ENCODE measurements around the gene SLC25A19.
A peak's percentile ranks its signal among the peaks of the same experiment; 100 is the strongest.

Gene SLC25A19

DNA sequence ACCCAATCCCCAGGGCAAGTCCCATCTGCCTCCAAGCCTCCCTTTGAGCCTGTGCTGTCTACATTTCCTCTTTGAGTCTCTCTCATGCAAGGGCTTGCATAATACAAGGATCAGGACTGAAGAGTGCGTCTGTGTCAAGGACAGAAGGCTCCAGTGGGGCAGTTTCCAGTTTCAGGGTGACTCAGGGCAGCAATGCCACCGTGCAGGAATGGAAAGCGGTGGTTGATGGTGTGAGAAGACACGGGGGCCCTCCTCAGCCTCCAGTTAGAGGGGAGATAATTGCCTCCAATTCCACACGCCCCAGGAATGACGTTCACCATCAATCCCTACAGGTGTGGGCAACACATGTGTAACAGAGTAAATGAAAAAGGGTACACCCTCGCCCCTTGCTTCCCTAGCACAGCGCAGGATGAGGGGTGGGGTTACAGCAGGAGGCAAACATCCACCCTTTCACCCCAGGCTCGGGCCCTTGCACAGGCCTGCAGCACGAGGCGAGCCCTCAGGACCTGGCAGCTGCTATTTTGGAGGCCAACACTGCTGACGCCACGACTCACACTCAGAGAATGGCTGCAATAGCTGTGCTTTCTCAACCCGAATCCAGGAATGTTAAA, 24.8 kb upstream of the SLC25A19 start:
- H2BK15ac ChIP-seq (ENCODE audit: low read length) = no peak overlapping the region
- no peaks in the 10 kb centered on the region for H3K79me1 ChIP-seq (ENCODE audit: low read depth, low read length)
- H3K36me3 ChIP-seq (replicated peaks in 1 of 2; ENCODE audit: control insufficient read depth in 2 of 2, insufficient read depth in 2 of 2, low read length in 2 of 2) = peaks cover 2 to 16% of the 10 kb centered on the region in 2 donors
- no peak overlapping the region for H3K23ac ChIP-seq (ENCODE audit: low read depth, low read length, poor library complexity)
- no peak overlapping the region for H3K4ac ChIP-seq (ENCODE audit: low read length)
- H3K9ac ChIP-seq (ENCODE audit: low read depth, low read length, poor library complexity) = no peak overlapping the region
- H3K27me3 ChIP-seq (ENCODE audit: control insufficient read depth in 3 of 3, insufficient read depth in 3 of 3, low read depth in 1 of 3, low read length in 3 of 3) = no peaks in the 10 kb centered on the region
- no peak overlapping the region for H2BK120ac ChIP-seq (ENCODE audit: low read depth, low read length)
- H3K14ac ChIP-seq (ENCODE audit: low read length) = no peak overlapping the region
- H3K18ac ChIP-seq (ENCODE audit: low read length) = no peak overlapping the region
- H3K4me3 ChIP-seq (ENCODE audit: low read length in 2 of 2) = no peak overlapping the region
- H2BK12ac ChIP-seq (ENCODE audit: low read length) = no peak overlapping the region
- H3K9me3 ChIP-seq (replicated peaks in 1 of 2; ENCODE audit: control insufficient read depth in 2 of 2, insufficient read depth in 1 of 2, low read depth in 1 of 2, low read length in 2 of 2) = no peaks in the 10 kb centered on the region
- H3K4me1 ChIP-seq (ENCODE audit: control insufficient read depth in 2 of 2, insufficient read depth in 1 of 2, low read depth in 1 of 2, low read length in 2 of 2) = no peaks in the 10 kb centered on the region
- H4K91ac ChIP-seq (ENCODE audit: low read depth, low read length, poor library complexity) = no peak overlapping the region
- H2AFZ ChIP-seq (ENCODE audit: low read length) = no peak overlapping the region
- H3K4me2 ChIP-seq (ENCODE audit: insufficient read depth, low read length, poor library complexity, severe bottlenecking) = no peak overlapping the region
- no peak for DNase-seq (ENCODE audit: low spot score)
- no peak overlapping the region for H2AK5ac ChIP-seq (ENCODE audit: low read depth, low read length)
- no peak overlapping the region for H4K8ac ChIP-seq (ENCODE audit: low read depth, low read length)
- no peak overlapping the region for H3K27ac ChIP-seq (replicated peaks; ENCODE audit: low read length)
- WGBS, 2 donors (ENCODE audit: extremely low coverage in 2 of 2, insufficient read length in 2 of 2, insufficient replicate concordance in 1 of 2) = no CpG with 5 or more reads among the region's 14 CpGs
- no peak overlapping the region for H2BK5ac ChIP-seq (ENCODE audit: low read length)

DNA sequence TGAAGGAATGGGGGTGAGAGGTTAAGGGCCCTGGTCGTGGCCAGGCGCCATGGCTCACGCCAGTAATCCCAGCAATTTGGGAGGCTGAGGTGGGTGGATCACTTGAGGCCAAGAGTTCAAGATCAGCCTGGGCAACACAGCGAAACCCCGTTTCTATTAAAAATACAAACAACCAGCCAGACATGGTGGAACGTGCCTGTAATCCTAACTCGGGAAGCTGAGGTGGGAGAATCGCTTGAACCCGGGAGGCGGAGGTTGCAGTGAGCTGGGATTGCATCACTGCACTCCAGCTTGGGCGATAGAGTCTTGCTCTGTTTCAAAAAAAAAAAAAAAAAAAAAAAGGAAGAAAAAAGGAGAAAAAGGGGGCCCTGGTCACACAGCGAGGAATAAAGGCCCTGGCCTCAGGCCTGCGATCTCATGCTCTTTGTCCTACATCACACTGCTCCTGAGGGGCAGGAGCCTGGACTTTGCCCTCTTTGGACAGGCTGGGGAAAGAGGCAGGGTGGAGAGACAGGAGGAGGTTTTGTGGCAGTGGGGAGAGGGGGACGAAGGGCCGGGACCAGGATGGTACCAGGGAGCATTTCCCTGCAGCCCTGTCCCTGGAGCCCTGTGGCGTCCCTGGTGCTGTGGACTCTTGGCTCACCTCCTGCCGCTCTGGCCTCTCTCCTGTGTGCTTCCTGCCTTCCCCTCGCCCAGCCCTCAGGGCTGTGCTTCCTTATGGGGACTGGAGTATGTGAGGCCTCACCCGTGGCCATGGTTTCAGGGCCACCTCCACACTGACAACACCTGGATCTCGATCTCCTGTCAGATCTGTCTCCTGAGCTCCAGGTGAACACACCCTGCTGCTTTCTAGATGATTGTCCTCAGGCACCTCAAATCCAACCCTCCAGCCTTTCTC, 19.7 kb upstream of the SLC25A19 start:
- peak overlapping the region; percentile 56 for H2AK5ac ChIP-seq (ENCODE audit: low read depth, low read length)
- no peaks in the 10 kb centered on the region for H3K36me3 ChIP-seq (replicated peaks in 1 of 2; ENCODE audit: control insufficient read depth in 2 of 2, insufficient read depth in 2 of 2, low read length in 2 of 2)
- no peak overlapping the region for H3K4me2 ChIP-seq (ENCODE audit: insufficient read depth, low read length, poor library complexity, severe bottlenecking)
- no peak overlapping the region for H3K4me3 ChIP-seq (ENCODE audit: low read length in 2 of 2)
- H3K27ac ChIP-seq (replicated peaks; ENCODE audit: low read length) = no peak overlapping the region
- no peaks in the 10 kb centered on the region for H3K27me3 ChIP-seq (ENCODE audit: control insufficient read depth in 3 of 3, insufficient read depth in 3 of 3, low read depth in 1 of 3, low read length in 3 of 3)
- H3K18ac ChIP-seq (ENCODE audit: low read length) = no peak overlapping the region
- no peak overlapping the region for H3K4ac ChIP-seq (ENCODE audit: low read length)
- peak overlapping the region; percentile 89 for H3K23ac ChIP-seq (ENCODE audit: low read depth, low read length, poor library complexity)
- no peaks in the 10 kb centered on the region for H3K79me1 ChIP-seq (ENCODE audit: low read depth, low read length)
- H3K4me1 ChIP-seq (ENCODE audit: control insufficient read depth in 2 of 2, insufficient read depth in 1 of 2, low read depth in 1 of 2, low read length in 2 of 2) = no peaks in the 10 kb centered on the region
- H2BK120ac ChIP-seq (ENCODE audit: low read depth, low read length) = no peak overlapping the region
- H4K91ac ChIP-seq (ENCODE audit: low read depth, low read length, poor library complexity) = no peak overlapping the region
- no CpG with 5 or more reads among the region's 20 CpGs for WGBS, 2 donors (ENCODE audit: extremely low coverage in 2 of 2, insufficient read length in 2 of 2, insufficient replicate concordance in 1 of 2)
- H3K9me3 ChIP-seq (replicated peaks in 1 of 2; ENCODE audit: control insufficient read depth in 2 of 2, insufficient read depth in 1 of 2, low read depth in 1 of 2, low read length in 2 of 2) = no peaks in the 10 kb centered on the region
- no peak overlapping the region for H2BK5ac ChIP-seq (ENCODE audit: low read length)
- peak overlapping the region; percentile 23 for H4K8ac ChIP-seq (ENCODE audit: low read depth, low read length)
- no peak overlapping the region for H3K9ac ChIP-seq (ENCODE audit: low read depth, low read length, poor library complexity)
- peak overlapping the region; percentile 63 for H3K14ac ChIP-seq (ENCODE audit: low read length)
- no peak overlapping the region for H2BK12ac ChIP-seq (ENCODE audit: low read length)
- H2AFZ ChIP-seq (ENCODE audit: low read length) = peak overlapping the region; percentile 71
- no peak for DNase-seq (ENCODE audit: low spot score)
- no peak overlapping the region for H2BK15ac ChIP-seq (ENCODE audit: low read length)

DNA sequence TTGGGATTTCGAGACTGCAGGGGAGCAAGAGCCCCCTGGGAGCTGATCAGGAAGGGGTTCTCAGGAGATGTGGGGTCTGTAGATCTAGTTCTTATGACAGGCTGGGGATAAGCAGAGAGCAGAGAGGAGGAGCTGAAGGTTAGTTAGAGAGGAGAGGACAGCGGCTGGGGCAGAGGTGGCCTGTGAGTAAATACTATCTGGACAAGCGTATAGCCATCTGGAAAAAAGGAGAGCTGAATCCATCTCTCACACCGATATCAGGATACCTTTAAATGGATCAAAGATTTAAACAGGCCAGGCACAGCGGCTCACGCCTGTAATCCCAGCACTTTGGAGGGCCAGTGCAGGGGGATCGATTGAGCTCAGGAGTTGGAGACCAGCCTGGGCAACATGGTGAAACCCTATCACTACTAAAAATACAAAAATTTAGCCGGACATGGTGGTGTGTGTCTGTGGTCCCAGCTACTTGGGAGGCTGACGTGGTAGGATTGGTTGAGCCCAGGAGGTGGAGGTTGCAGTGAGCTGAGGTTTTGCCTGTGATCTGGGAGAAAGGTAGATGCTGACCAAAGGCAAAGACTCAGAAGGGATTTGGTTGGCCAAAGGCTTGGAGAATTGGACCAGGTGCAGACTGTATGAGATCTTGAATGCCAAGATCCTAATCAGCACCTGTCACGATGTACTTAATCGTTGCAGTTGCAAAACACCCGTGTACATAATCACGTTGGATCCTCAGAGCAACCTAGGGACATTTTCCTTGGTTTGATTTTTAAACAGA, 18.9 kb upstream of the SLC25A19 start:
- Histone ChIP-seq H3K18ac (ENCODE audit: low read length) (no peak overlapping the region), H3K4ac (ENCODE audit: low read length) (no peak overlapping the region), H3K4me2 (ENCODE audit: insufficient read depth, low read length, poor library complexity, severe bottlenecking) (no peak overlapping the region), H3K27me3 (ENCODE audit: control insufficient read depth in 3 of 3, insufficient read depth in 3 of 3, low read depth in 1 of 3, low read length in 3 of 3) (no peaks in the 10 kb centered on the region), H3K23ac (ENCODE audit: low read depth, low read length, poor library complexity) (no peak overlapping the region), H3K9ac (ENCODE audit: low read depth, low read length, poor library complexity) (no peak overlapping the region), H3K4me1 (ENCODE audit: control insufficient read depth in 2 of 2, insufficient read depth in 1 of 2, low read depth in 1 of 2, low read length in 2 of 2) (no peaks in the 10 kb centered on the region), H4K8ac (ENCODE audit: low read depth, low read length) (no peak overlapping the region), H2AFZ (ENCODE audit: low read length) (peak overlapping the region; percentile 71), H3K27ac (replicated peaks; ENCODE audit: low read length) (no peak overlapping the region), H2BK120ac (ENCODE audit: low read depth, low read length) (no peak overlapping the region), H2AK5ac (ENCODE audit: low read depth, low read length) (no peak overlapping the region), H2BK12ac (ENCODE audit: low read length) (no peak overlapping the region), H2BK5ac (ENCODE audit: low read length) (no peak overlapping the region), H3K4me3 (ENCODE audit: low read length in 2 of 2) (no peak overlapping the region), H3K79me1 (ENCODE audit: low read depth, low read length) (no peaks in the 10 kb centered on the region), H3K14ac (ENCODE audit: low read length) (no peak overlapping the region), H3K36me3 (replicated peaks in 1 of 2; ENCODE audit: control insufficient read depth in 2 of 2, insufficient read depth in 2 of 2, low read length in 2 of 2) (no peaks in the 10 kb centered on the region), H3K9me3 (replicated peaks in 1 of 2; ENCODE audit: control insufficient read depth in 2 of 2, insufficient read depth in 1 of 2, low read depth in 1 of 2, low read length in 2 of 2) (no peaks in the 10 kb centered on the region), H4K91ac (ENCODE audit: low read depth, low read length, poor library complexity) (no peak overlapping the region), H2BK15ac (ENCODE audit: low read length) (no peak overlapping the region)
- no CpG with 5 or more reads among the region's 13 CpGs for WGBS, 2 donors (ENCODE audit: extremely low coverage in 2 of 2, insufficient read length in 2 of 2, insufficient replicate concordance in 1 of 2)
- no peak for DNase-seq (ENCODE audit: low spot score)
